DMS53 treated with DMSO at 0.1 percent for 48 hours (cell line): ENCODE data around the gene AGBL4.

Source experiments
- DNase-seq: peaks from one replicate; lab custom pipeline; 2025; ENCODE audit not compliant: unreplicated experiment; lab: John Stamatoyannopoulos, UW

Gene AGBL4

DNA sequence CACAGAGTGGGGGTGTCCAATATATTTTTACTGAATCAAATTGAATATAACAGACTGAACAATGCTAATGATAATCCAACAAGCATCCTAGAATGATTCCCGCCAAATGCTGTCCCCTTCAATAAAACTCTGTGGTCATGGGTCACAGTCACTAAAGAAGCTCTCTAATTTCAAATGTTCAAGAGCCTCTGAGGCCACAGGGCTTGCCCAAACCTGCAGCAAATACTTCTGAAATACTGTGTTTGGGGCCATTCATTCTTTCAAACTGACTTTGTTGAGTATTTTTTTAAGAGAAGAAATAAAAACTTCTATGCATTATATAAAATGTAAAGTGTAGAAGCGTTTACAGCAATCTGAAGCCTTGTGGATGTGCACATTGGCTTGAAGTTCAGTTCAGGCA is 1239.5 kb downstream of the AGBL4 start:
- no peak for DNase-seq

DNA sequence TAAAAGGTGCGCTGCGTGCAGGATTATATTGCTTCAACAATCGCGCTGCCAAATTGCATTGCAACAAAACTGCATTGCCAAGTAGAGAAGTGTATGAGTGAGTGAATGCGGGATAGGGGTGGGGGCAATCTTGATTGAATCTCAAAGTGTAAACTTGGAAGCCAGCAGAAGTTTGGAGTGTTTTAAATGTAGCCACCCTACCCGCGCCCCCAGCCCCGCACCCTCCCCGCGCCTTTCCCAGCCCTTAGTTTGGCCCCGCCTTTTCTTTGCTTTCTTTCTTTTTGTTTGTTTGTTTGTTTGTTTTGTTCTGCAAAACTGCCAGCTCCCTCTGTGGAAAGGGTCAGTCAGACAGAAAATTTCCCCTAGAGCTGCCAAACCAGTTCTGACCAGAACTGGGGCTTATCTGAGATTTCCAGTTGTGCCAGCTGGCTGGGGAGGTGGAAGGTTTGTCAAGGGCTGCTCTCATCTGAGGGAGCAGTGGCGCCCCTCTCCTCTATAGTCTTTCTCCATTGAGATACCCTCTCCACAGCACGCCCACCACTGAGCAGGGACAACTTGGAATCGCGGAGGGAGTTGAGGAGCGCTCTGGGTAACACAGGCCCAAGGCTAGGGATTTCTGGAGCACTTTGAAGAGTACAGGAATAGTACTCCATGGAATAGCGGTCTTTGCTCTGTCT is 1246.4 kb downstream of the AGBL4 start:
- peak; percentile 44 for DNase-seq

GRCh38 chr1:48776393-48777218 is 1247.1 kb downstream of the AGBL4 start, which contains the start of gene BEND5:
BEND5 (minus strand) TSS chr1:48776891; CDS start chr1:48776831, 60 bp downstream.
- DNase-seq = peak; percentile 24

DNA sequence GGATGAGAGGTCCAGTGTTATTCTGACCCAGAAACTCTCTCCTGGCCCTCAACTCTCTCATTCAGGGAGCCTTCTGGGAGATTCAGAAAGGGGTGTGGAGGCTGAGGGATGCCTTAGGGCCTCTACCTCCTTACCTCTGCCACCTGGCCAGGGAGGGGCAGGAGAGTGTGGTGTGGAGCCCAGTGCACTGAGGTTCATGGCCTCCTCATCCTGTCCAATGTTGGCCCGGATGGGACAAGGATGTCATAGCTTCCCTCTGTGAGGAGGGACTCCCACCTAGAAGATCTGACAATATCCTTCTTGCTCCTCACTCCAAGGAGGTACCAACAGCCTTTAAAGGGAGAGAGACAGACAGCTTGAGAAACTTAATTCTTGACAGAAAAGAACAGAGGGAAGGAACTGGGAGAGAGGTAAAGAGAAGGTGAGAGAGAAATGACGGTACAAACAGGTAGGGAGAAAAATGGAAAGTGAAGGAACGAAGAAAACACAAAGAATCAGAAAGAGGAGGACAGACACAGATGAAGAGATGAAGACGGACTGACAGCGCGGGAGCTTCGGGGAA is 1247.8 kb downstream of the AGBL4 start:
- DNase-seq = no peak

GRCh38 chr1:48773133-48773532 is 1250.6 kb downstream of the AGBL4 start:
- no peak for DNase-seq

DNA sequence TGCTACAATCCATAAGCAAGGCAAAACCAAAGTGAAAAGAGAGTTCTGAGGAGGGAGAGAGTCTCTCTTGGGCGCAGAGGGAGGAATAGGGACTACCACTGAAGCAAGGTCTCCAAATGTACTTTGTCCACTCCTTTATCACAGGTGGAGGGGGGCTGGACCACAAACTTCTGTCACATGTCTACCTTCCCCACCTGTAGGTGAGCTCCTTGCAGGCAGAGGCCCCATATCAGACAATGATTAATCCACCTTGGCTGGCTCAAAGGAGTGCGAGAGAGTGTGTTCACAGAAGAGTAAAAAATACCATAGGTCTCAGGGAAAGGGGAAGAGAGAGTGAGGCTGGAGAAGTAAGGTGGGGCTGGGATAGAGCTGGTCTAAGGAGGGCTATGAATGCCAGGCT is 1251.5 kb downstream of the AGBL4 start:
- no peak for DNase-seq

DNA sequence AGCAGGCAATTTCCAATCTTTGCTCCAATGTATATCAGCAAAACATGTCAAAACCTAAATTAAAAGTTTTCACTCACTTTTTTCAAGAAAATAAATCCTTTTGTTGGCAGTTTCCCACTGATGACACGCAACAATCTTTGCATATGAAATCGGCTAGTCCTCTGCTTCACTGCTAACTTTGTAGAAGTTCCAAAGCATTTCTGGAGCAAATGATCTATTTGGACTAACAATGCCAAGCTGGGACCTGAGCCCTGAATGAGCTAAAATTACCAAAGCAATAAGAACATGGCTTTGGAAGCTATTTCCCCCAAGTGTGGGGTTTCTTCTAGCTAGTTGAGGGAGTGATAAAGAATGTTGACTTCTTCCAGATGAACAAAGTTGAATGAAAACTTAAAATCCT is 1252.2 kb downstream of the AGBL4 start:
- DNase-seq = no peak

DNA sequence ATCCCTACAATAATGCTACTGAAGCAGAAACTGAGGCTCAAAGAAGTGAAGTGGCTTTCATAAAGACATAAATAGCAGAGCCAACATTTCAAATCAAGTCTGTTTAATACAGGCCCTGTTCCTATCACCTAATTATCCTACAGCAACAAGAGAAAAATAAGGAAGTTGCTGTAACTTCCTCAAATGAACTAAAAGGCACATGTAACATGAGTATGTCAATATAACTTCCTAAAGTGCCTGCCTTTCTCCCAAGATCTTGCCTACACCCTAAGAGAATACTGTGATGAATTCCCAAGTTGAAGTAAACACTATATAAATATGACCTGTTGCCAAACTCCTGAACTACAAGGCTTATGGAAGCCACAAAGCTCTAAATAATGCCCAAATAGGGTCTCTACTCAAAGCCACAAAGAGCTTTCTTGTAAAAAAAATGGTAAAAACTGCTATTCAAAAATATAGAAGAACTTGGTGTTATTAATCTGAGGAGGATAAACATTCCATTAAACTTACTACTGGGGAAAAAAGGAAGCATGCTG is 1255.7 kb downstream of the AGBL4 start:
- no peak for DNase-seq

DNA sequence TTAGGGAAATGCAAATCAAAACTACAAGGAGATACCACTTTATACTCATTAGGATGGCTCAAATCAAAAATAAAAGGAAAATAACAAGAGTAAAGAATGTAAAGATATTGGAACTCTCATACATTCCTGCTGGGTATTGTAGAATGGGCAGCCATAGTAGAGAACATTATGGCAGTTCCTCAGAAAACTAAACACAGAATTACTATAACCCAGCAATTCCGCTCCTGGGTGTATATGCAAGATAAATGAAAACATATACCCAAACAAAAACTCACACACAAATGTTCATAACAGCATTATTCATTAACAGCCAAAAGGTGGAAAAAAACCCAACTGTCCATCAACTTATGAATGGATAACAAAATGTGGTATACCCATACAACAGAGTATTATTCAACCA is 1258.4 kb downstream of the AGBL4 start:
- DNase-seq = no peak

- DNase-seq = no peak
Measured at GRCh38 chr1:48761986-48762385, 1261.8 kb downstream of the AGBL4 start.

GRCh38 chr1:48761411-48761810 is 1262.3 kb downstream of the AGBL4 start:
- DNase-seq = no peak

GRCh38 chr1:48760857-48761256 is 1262.9 kb downstream of the AGBL4 start:
- no peak for DNase-seq

GRCh38 chr1:48758976-48759375 is 1264.8 kb downstream of the AGBL4 start:
- DNase-seq = no peak

DNA sequence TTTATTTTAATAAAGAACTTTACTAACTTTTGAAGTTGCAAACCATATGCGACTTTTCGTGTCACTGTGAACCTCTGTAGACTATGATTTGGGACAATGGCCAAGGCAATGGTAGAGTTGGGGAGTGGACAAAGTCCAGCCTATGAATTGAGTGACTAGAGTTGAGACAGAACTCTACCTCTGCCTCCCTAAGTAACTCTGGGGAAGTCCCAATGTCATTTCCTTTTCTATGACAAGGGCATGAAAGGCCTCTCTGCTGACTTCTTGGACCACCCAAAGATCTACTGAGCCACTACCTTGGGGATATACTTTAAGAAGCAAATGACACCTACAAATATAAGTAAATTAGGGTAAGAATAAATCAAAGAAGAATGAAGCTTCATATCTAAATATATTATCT is 1266.4 kb downstream of the AGBL4 start:
- no peak for DNase-seq

- DNase-seq = no peak
Measured at GRCh38 chr1:48756683-48757316, 1267.0 kb downstream of the AGBL4 start.

GRCh38 chr1:48753293-48753692 is 1270.5 kb downstream of the AGBL4 start:
- no peak for DNase-seq

DNA sequence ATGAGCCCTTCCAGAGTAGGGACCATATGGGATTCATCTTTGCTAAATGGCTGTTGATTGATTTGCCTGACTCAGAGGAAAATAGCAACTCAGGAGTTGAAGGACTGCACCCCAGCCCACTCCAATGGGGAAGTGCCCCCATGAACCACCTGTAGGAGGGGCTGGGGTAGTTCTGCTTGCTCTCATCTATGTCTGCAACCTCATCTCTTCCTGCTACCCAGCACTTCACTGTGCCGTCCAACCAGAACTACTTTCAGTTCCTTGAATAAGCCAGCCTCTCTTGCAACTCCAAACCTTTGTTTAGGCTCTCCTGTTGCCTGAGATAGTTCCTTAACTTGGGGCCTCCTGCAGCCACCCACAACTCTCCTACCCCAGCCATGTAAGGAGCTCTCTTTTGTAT is 1273.6 kb downstream of the AGBL4 start:
- no peak for DNase-seq

- no peak for DNase-seq
Measured at GRCh38 chr1:48749068-48749467, 1274.7 kb downstream of the AGBL4 start.

DNA sequence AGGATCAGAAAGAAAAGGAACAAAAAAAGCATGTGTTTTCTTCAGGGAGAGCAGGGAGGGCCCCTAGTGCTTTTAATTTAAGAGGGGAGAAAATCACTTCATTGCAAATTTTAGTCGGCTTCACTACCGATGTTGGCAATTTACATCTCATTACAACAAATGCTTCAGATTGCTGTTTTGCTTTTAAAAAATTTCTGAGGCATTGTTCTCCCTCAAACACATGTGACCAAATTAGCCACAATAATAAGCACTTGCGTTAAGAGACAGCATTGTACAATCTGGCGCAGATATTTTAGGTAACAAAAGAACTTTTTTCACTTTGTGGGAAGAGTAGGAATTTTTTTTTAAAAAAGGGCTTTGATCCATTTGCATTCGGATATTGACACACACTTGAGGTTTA is 1276.8 kb downstream of the AGBL4 start:
- DNase-seq = no peak

GRCh38 chr1:48744032-48744431 is 1279.7 kb downstream of the AGBL4 start:
- peak; percentile 97 for DNase-seq

- DNase-seq = peak; percentile 19
Measured at GRCh38 chr1:48743480-48743879, 1280.3 kb downstream of the AGBL4 start.
